Left ventricle myocardium inferior (tissue), 1 donor: ENCODE results near the gene MALT1. TPM values are rescaled to one million over a fixed set of nuclear protein-coding genes. Genes with fewer than 3 reads are reported as not detected.
A peak's percentile ranks its signal among the peaks of the same experiment; 100 is the strongest.

Source experiments
- DNase-seq: peaks from one replicate; pipeline ENCODE4 v3.0.0-alpha.2; 2020
- H3K27ac ChIP-seq: fragments of 200-600 bp; replicated peaks from 2 replicates; pipeline ENCODE4 v1.8.0; 2021
- H3K27me3 ChIP-seq: fragments of 200-600 bp; 2 replicates; pipeline ENCODE4 v1.8.0; 2021; ENCODE audit warnings: low read depth
- H3K36me3 ChIP-seq: fragments of 200-600 bp; 2 replicates; pipeline ENCODE4 v1.8.0; 2021
- H3K4me1 ChIP-seq: fragments of 200-600 bp; 2 replicates; pipeline ENCODE4 v1.8.0; 2021
- H3K4me3 ChIP-seq: fragments of 200-600 bp; 2 replicates; pipeline ENCODE4 v1.8.0; 2021; ENCODE audit warnings: mild to moderate bottlenecking, moderate library complexity
- H3K9me3 ChIP-seq: fragments of 200-600 bp; replicated peaks from 2 replicates; pipeline ENCODE4 v1.8.0; 2021
- CTCF ChIP-seq: fragments of 200-600 bp; IDR thresholded peaks from 2 replicates; pipeline ENCODE4 v1.8.0; 2021; ENCODE audit warnings: antibody characterized with exemption, mild to moderate bottlenecking, borderline replicate concordance
- intact Hi-C: fragments of 100-400 bp; cut with micrococcal nuclease; formaldehyde crosslinking; loops from one replicate; pipeline ENCODE4 v1.11.0; 2022
- total RNA-seq: library from RNA; stranded (reverse); fragmentation: NEBNext Ultra II Directional; extraction: Animal tissue kit (Norgen Biotek cat#: 25700); gene quantifications from one replicate; pipeline ENCODE4 v1.2.1, GENCODE V29; 2021
- donor health status: DM: no; HTN: yes; CAD: no; lungs with severe emphysema.

Gene MALT1
- total RNA-seq, 1 donor from 2014 or later, result 8.6 TPM

GRCh38 chr18:58632552-58632951, 38.7 kb upstream of the MALT1 start:
- intact Hi-C loops, result no loop called here

GRCh38 chr18:58633874-58634273, 37.4 kb upstream of the MALT1 start:
- Histone ChIP-seq H3K4me3 (no peak overlapping the region), H3K9me3 (no peaks in the 10 kb centered on the region), H3K4me1 (peaks cover 38% of the 10 kb centered on the region), H3K27ac (no peak overlapping the region), H3K36me3 (no peaks in the 10 kb centered on the region), H3K27me3 (no peaks in the 10 kb centered on the region)
- intact Hi-C loops, result no loop called here
- no peak for DNase-seq
- no peak for TF ChIP-seq CTCF

More at GRCh38 chr18:58632552-58632951, 38.7 kb upstream of the MALT1 start:
- Histone ChIP-seq H3K27me3 (no peaks in the 10 kb centered on the region), H3K27ac (peak overlapping the region; percentile 81), H3K36me3 (no peaks in the 10 kb centered on the region), H3K9me3 (no peaks in the 10 kb centered on the region), H3K4me1 (peaks cover 38% of the 10 kb centered on the region), H3K4me3 (no peak overlapping the region)
- no peak for TF ChIP-seq CTCF
- peak; percentile 56 for DNase-seq

- TF ChIP-seq CTCF, result no peak
- Histone ChIP-seq H3K27me3 (no peaks in the 10 kb centered on the region), H3K4me1 (peaks cover 29% of the 10 kb centered on the region), H3K36me3 (no peaks in the 10 kb centered on the region), H3K4me3 (no peak overlapping the region), H3K27ac (no peak overlapping the region), H3K9me3 (no peaks in the 10 kb centered on the region)
- intact Hi-C loops, result no loop called here
- DNase-seq, result no peak
Measured at GRCh38 chr18:58635891-58636290, 35.4 kb upstream of the MALT1 start.

- Histone ChIP-seq H3K4me3 (no peak overlapping the region), H3K9me3 (no peaks in the 10 kb centered on the region), H3K36me3 (no peaks in the 10 kb centered on the region), H3K27ac (no peak overlapping the region), H3K4me1 (peaks cover 23% of the 10 kb centered on the region), H3K27me3 (no peaks in the 10 kb centered on the region)
- DNase-seq, result no peak
- intact Hi-C loops, result no loop called here
- no peak for TF ChIP-seq CTCF
Measured at GRCh38 chr18:58637197-58637596, 34.1 kb upstream of the MALT1 start.

GRCh38 chr18:58637946-58638345, 33.3 kb upstream of the MALT1 start:
- no peaks in the 10 kb centered on the region for H3K36me3 ChIP-seq
- H3K4me3 ChIP-seq, result no peak overlapping the region
- no peaks in the 10 kb centered on the region for H3K27me3 ChIP-seq
- intact Hi-C loops, result no loop called here
- H3K27ac ChIP-seq, result no peak overlapping the region
- no peaks in the 10 kb centered on the region for H3K9me3 ChIP-seq
- H3K4me1 ChIP-seq, result peaks cover 16% of the 10 kb centered on the region
- no peak for TF ChIP-seq CTCF
- DNase-seq, result no peak

- Histone ChIP-seq H3K4me1 (peaks cover 12% of the 10 kb centered on the region), H3K27ac (no peak overlapping the region), H3K4me3 (no peak overlapping the region), H3K36me3 (no peaks in the 10 kb centered on the region), H3K9me3 (no peaks in the 10 kb centered on the region), H3K27me3 (no peaks in the 10 kb centered on the region)
- TF ChIP-seq CTCF, result no peak
- no peak for DNase-seq
- intact Hi-C loops, result no loop called here
Measured at GRCh38 chr18:58638441-58638840, 32.8 kb upstream of the MALT1 start.
